B cell (primary cell): ENCODE results near the gene KCNJ4. TPM values are rescaled to one million over a fixed set of nuclear protein-coding genes. Genes with fewer than 3 reads are reported as not detected.

Experiments used
- ATAC-seq: fragments of 200-7000 bp; cut with Tn5 transposase; one replicate; pipeline ENCODE4 v1.10.0; 2021; ENCODE audit warnings: low read depth, mild to moderate bottlenecking, moderate number of reproducible peaks, moderate library complexity
- CTCF ChIA-PET: fragments of 350-600 bp; sonication (Branson Sonifier 250); formaldehyde crosslinking; loops from one replicate; lab custom pipeline; 2021; ENCODE audit warnings: antibody characterized with exemption, inconsistent platforms; lab: Charles Lee
- POLR2A ChIA-PET: fragments of 350-600 bp; sonication (Branson Sonifier 250); formaldehyde crosslinking; loops from one replicate; lab custom pipeline; 2021; ENCODE audit warnings: antibody characterized with exemption; lab: Charles Lee
- DNase-seq: peaks from one replicate; pipeline ENCODE4 v3.0.0; 2013
- H2AFZ ChIP-seq: 2 replicates; pipeline ENCODE4 v1.6.1; 2012; ENCODE audit warnings: mild to moderate bottlenecking, low read depth, low read length; ENCODE audit not compliant: insufficient read depth, poor library complexity, severe bottlenecking
- H3K27ac ChIP-seq, 2 donors: 1 replicate in 1 of 2; 2 replicates in 1 of 2; pipeline ENCODE4 v1.5.1; 2012 to 2013; ENCODE audit warnings: low read length in 2 of 2, mild to moderate bottlenecking in 2 of 2, moderate library complexity in 1 of 2
- H3K27me3 ChIP-seq, 4 experiments: fragments of 200-600 bp in 1 of 4; sonication (generic) in 1 of 4; replicated peaks in 1 of 4; 1 replicate in 2 of 4; 2 replicates in 2 of 4; pipeline versions ENCODE4 v1.6.1 to v1.7.0; 2013 to 2016; ENCODE audit warnings: low read length in 3 of 4, mild to moderate bottlenecking in 2 of 4, mixed read lengths in 1 of 4, moderate library complexity in 1 of 4; ENCODE audit not compliant: insufficient read depth in 4 of 4, control insufficient read depth in 3 of 4; ENCODE audit errors: control extremely low read depth in 1 of 4
- H3K36me3 ChIP-seq, 2 experiments: replicated peaks in 1 of 2; 1 replicate in 1 of 2; 2 replicates in 1 of 2; pipeline versions ENCODE4 v1.6.1 to v1.7.1; 2013; ENCODE audit warnings: low read length in 1 of 2; ENCODE audit not compliant: insufficient read depth in 2 of 2, control insufficient read depth in 1 of 2; ENCODE audit errors: control extremely low read depth in 1 of 2, extremely low read depth in 1 of 2
- H3K4me1 ChIP-seq, 2 donors: fragments of 200-600 bp in 1 of 2; sonication (generic) in 1 of 2; 1 replicate in 1 of 2; 2 replicates in 1 of 2; pipeline versions ENCODE4 v1.5.1 to v1.6.1; 2013 to 2017; ENCODE audit warnings: low read length in 2 of 2; ENCODE audit not compliant: control insufficient read depth in 2 of 2, insufficient read depth in 2 of 2
- H3K4me2 ChIP-seq: replicated peaks from 2 replicates; pipeline ENCODE3; 2012; ENCODE audit warnings: mild to moderate bottlenecking, low read depth, low read length; ENCODE audit not compliant: poor library complexity, severe bottlenecking
- H3K4me3 ChIP-seq, 5 experiments: fragments of 200-600 bp in 1 of 5; sonication (generic) in 1 of 5; 1 replicate in 3 of 5; 2 replicates in 2 of 5; pipeline versions ENCODE4 v1.5.1 to v1.7.0; 2011 to 2016; ENCODE audit warnings: low read length in 4 of 5, mild to moderate bottlenecking in 4 of 5, low read depth in 2 of 5, control low read depth in 1 of 5, moderate library complexity in 1 of 5; ENCODE audit not compliant: insufficient read depth in 1 of 5; ENCODE audit errors: control extremely low read depth in 1 of 5, extremely low read depth in 1 of 5
- H3K79me2 ChIP-seq: fragments of 200-600 bp; sonication (generic); one replicate; pipeline ENCODE4 v1.6.0; 2016; ENCODE audit warnings: low read length; ENCODE audit not compliant: control insufficient read depth, insufficient read depth
- H3K9ac ChIP-seq: fragments of 200-600 bp; sonication (generic); 2 replicates; pipeline ENCODE4 v1.6.1; 2017; ENCODE audit warnings: mild to moderate bottlenecking, low read length, moderate library complexity
- H3K9me3 ChIP-seq, 3 donors: one replicate each; pipeline versions ENCODE4 v1.6.1 to v1.7.1; 2013; ENCODE audit warnings: low read length in 2 of 3; ENCODE audit not compliant: control insufficient read depth in 2 of 3, insufficient read depth in 1 of 3; ENCODE audit errors: control extremely low read depth in 1 of 3
- H4K20me1 ChIP-seq: 2 replicates; pipeline ENCODE4 v1.6.0; 2012; ENCODE audit warnings: mild to moderate bottlenecking, low read length; ENCODE audit not compliant: insufficient read depth, control insufficient read depth, poor library complexity, severe bottlenecking
- H3K27ac Mint-ChIP-seq: one replicate; pipeline ENCODE4 v1.8.0; 2021; ENCODE audit warnings: mixed read lengths
- H3K27me3 Mint-ChIP-seq: one replicate; pipeline ENCODE4 v1.8.0; 2021; ENCODE audit warnings: mixed read lengths
- H3K4me1 Mint-ChIP-seq: one replicate; pipeline ENCODE4 v1.8.0; 2021; ENCODE audit warnings: mixed read lengths
- H3K4me3 Mint-ChIP-seq: one replicate; pipeline ENCODE4 v1.8.0; 2021; ENCODE audit warnings: mixed read lengths
- H3K9me3 Mint-ChIP-seq: one replicate; pipeline ENCODE4 v1.8.0; 2022; ENCODE audit warnings: mixed read lengths; ENCODE audit not compliant: insufficient read depth
- EZH2 ChIP-seq: IDR thresholded peaks from 2 replicates; pipeline ENCODE4 v1.6.1; 2012; ENCODE audit warnings: borderline replicate concordance, low read depth, mild to moderate bottlenecking, moderate library complexity, low read length; ENCODE audit not compliant: insufficient read depth, poor library complexity, severe bottlenecking
- WGBS: methylation state at CpG from one replicate; pipeline ENCODE4 v1.1.5; 2013; ENCODE audit warnings: missing lambda C conversion rate; ENCODE audit not compliant: insufficient coverage; 5-methylcytosine and 5-hydroxymethylcytosine counted together
- intact Hi-C: fragments of 100-400 bp; cut with micrococcal nuclease; formaldehyde crosslinking; loops from one replicate; pipeline ENCODE4 v1.10.0; 2022
- polyA minus RNA-seq: library from RNA; depleted of rRNA, polyadenylated mRNA; stranded (reverse); fragments of >200 nt; gene quantifications from 2 replicates; pipeline ENCODE4 v1.2.3, GENCODE V29; 2012
- polyA plus RNA-seq: library from polyadenylated mRNA; depleted of rRNA; stranded (reverse); fragments of >200 nt; gene quantifications from 2 replicates; pipeline ENCODE4 v1.2.3, GENCODE V29; 2012
- total RNA-seq, 2 donors: library from RNA; stranded (reverse); fragments of 120-200 nt in 1 of 2; gene quantifications; 1 replicate in 1 of 2; 2 replicates in 1 of 2; pipeline versions ENCODE4 v1.2.3 to v1.2.4, GENCODE V29; 2013 to 2022
- TF ChIP-seq, protein P1 (sequence below): fragments of 200-600 bp; IDR thresholded peaks from one replicate; pipeline ENCODE4 v1.8.0; 2022; ENCODE audit warnings: antibody characterized with exemption, mild to moderate bottlenecking

Gene KCNJ4
- total RNA-seq: not detected in 2 replicates
- total RNA-seq (2013): not detected
- polyA plus RNA-seq: not detected in 2 replicates
- polyA minus RNA-seq: not detected in 2 replicates

- Histone ChIP-seq H3K4me3 (peak within 1 kb of the TSS in 3 of 5 experiments; percentile 36 to 57 (median 43)), H4K20me1 (no peaks in the 10 kb centered on the region), H3K27ac (no peak within 1 kb of the TSS), H3K79me2 (no peaks in the 10 kb centered on the region), H3K4me1 (peaks cover 12 to 33% of the 10 kb centered on the region in 2 donors), H3K9me3 (peaks cover 0 to 9% (median 0%) of the 10 kb centered on the region in 3 donors), H3K9ac (peak within 1 kb of the TSS; percentile 57), H3K27me3 (peaks cover 0 to 63% (median 36%) of the 10 kb centered on the region in 4 experiments), H3K4me2 (peak within 1 kb of the TSS; percentile 93), H3K36me3 (no peaks in the 10 kb centered on the region), H2AFZ (peak within 1 kb of the TSS; percentile 62)
- Mint-ChIP-seq H3K4me3 (peak within 1 kb of the TSS; percentile 89), H3K9me3 (no peaks in the 10 kb centered on the region), H3K27me3 (peaks cover 66% of the 10 kb centered on the region), H3K4me1 (peaks cover 17% of the 10 kb centered on the region), H3K27ac (no peak within 1 kb of the TSS)
- ChIA-PET CTCF (no interaction called here), POLR2A (no interaction called here)
- ATAC-seq: peak; percentile 28
- WGBS: 1% methylated on average over 76 of the region's 76 CpGs
- DNase-seq: no peak
- intact Hi-C loops: no loop called here
- TF ChIP-seq, protein P1, sequence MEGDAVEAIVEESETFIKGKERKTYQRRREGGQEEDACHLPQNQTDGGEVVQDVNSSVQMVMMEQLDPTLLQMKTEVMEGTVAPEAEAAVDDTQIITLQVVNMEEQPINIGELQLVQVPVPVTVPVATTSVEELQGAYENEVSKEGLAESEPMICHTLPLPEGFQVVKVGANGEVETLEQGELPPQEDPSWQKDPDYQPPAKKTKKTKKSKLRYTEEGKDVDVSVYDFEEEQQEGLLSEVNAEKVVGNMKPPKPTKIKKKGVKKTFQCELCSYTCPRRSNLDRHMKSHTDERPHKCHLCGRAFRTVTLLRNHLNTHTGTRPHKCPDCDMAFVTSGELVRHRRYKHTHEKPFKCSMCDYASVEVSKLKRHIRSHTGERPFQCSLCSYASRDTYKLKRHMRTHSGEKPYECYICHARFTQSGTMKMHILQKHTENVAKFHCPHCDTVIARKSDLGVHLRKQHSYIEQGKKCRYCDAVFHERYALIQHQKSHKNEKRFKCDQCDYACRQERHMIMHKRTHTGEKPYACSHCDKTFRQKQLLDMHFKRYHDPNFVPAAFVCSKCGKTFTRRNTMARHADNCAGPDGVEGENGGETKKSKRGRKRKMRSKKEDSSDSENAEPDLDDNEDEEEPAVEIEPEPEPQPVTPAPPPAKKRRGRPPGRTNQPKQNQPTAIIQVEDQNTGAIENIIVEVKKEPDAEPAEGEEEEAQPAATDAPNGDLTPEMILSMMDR: no peak
- TF ChIP-seq EZH2: no peak
Measured at GRCh38 chr22:38455076-38455529, at the start of gene KCNJ4. TSS of gene KCNJ4 (minus strand) at chr22:38455199. CDS start at chr22:38428132, 27,067 bp downstream.

- H3K4me3 ChIP-seq: peak overlapping the region in 2 of 5 experiments; percentile 2 to 4
- Mint-ChIP-seq H3K4me1 (peaks cover 57% of the 10 kb centered on the region), H3K9me3 (no peaks in the 10 kb centered on the region), H3K4me3 (peak overlapping the region; percentile 99), H3K27ac (peak overlapping the region; percentile 69), H3K27me3 (no peaks in the 10 kb centered on the region)
- H3K9me3 ChIP-seq: peaks cover 0 to 9% (median 0%) of the 10 kb centered on the region in 3 donors
- H3K4me2 ChIP-seq: peak overlapping the region; percentile 91
- peak overlapping the region; percentile 8 for H3K9ac ChIP-seq
- ChIA-PET CTCF (interaction anchor here (1.2 kb wide), 1 partner anchor 12 kb away, joined by 7 read pairs; no protein-coding TSS in a partner anchor), POLR2A (interaction anchor here (0.7 kb wide), 1 partner anchor 13 kb away, joined by 3 read pairs; no protein-coding TSS in a partner anchor)
- peaks cover 39 to 43% of the 10 kb centered on the region in 2 donors for H3K4me1 ChIP-seq
- peaks cover 2 to 60% of the 10 kb centered on the region in 2 experiments for H3K36me3 ChIP-seq
- no peak for ATAC-seq
- H2AFZ ChIP-seq: no peak overlapping the region
- WGBS: no CpG with 5 or more reads among the region's 4 CpGs
- TF ChIP-seq EZH2: no peak
- TF ChIP-seq, protein P1: no peak
- peak overlapping the region in 1 of 2 donors; percentile 59 for H3K27ac ChIP-seq
- intact Hi-C loops: loop anchor here (10.0 kb wide), 2 partner anchors 152 to 898 kb away; partner anchors contain the start of genes CBY1, FAM227A and GGA1
- H3K79me2 ChIP-seq: peaks cover 87% of the 10 kb centered on the region
- DNase-seq: no peak
- no peaks in the 10 kb centered on the region for H3K27me3 ChIP-seq
- H4K20me1 ChIP-seq: peaks cover 39% of the 10 kb centered on the region
Measured at GRCh38 chr22:38503021-38503420, 48.0 kb upstream of the KCNJ4 start.
